GM21576 (cell line): ENCODE results near the gene SUPT20HL1.

ENCODE experiments used
- ATAC-seq: cut with Tn5 transposase; IDR thresholded peaks from one replicate; pipeline ENCODE4 v1.9.1; 2021; ENCODE audit warnings: mild to moderate bottlenecking, moderate library complexity; ENCODE audit not compliant: unreplicated experiment

SUPT20HL1 gene

GRCh38 chrX:24396236-24396930 lies 35.9 kb downstream of the SUPT20HL1 start:
- ATAC-seq = no peak

GRCh38 chrX:24396931-24397279 lies 36.5 kb downstream of the SUPT20HL1 start:
- ATAC-seq = no peak

DNA sequence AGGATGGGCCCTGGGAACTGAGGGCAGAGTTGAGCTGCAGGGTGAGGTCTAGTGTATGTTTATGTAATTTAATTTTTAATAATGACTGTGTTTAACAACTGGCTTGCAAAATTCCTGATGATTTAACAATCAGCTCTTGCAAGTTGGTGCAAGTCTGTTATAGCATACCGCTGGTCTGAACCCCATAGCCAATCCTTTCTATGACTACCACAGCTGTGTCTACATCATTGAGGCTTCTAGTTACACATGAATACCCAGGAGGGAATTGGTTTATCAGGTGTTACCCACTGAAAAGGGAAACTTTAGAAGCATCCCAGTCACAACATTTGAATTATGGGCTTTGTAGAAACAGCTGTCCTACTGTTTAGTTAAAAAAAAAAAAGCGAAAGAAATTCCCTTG lies 38.3 kb downstream of the SUPT20HL1 start:
- ATAC-seq = no peak

- ATAC-seq = no peak
These were observed 39.1 kb downstream of the SUPT20HL1 start for GRCh38 chrX:24399550-24399949.

DNA sequence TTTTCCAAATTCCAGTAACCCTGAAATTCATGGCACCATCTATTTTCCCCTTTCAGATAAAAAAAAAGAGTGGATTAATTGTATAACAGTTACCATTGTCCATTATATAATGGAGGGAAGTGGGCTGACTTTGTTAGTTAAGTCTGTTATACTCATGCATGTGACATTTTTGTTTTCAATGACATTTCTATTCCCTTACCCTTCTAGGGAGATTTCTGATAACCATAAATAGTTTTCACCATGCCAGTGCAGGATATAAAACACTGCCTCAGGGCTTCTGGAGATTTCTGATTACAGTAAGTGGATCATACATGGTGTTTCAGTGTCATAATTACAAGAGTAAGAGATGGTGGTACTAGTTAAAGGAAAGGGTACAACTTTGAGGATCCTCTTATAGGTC lies 45.5 kb downstream of the SUPT20HL1 start:
- ATAC-seq = no peak
